GM12872 (cell line): ENCODE results near the gene C5orf58.

Experiments used
- TF ChIP-seq, protein P1 (sequence below): IDR thresholded peaks from 3 replicates; pipeline ENCODE4 v1.5.1; 2011; ENCODE audit warnings: low read depth, mild to moderate bottlenecking, low read length, moderate library complexity; ENCODE audit not compliant: insufficient read depth

C5orf58 gene

GRCh38 chr5:170250810-170251317, 18.1 kb downstream of the C5orf58 start:
- TF ChIP-seq, protein P1, sequence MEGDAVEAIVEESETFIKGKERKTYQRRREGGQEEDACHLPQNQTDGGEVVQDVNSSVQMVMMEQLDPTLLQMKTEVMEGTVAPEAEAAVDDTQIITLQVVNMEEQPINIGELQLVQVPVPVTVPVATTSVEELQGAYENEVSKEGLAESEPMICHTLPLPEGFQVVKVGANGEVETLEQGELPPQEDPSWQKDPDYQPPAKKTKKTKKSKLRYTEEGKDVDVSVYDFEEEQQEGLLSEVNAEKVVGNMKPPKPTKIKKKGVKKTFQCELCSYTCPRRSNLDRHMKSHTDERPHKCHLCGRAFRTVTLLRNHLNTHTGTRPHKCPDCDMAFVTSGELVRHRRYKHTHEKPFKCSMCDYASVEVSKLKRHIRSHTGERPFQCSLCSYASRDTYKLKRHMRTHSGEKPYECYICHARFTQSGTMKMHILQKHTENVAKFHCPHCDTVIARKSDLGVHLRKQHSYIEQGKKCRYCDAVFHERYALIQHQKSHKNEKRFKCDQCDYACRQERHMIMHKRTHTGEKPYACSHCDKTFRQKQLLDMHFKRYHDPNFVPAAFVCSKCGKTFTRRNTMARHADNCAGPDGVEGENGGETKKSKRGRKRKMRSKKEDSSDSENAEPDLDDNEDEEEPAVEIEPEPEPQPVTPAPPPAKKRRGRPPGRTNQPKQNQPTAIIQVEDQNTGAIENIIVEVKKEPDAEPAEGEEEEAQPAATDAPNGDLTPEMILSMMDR: no peak

GRCh38 chr5:170251462-170251861, 18.7 kb downstream of the C5orf58 start:
- TF ChIP-seq, protein P1: no peak

- TF ChIP-seq, protein P1: no peak
These were observed 19.3 kb downstream of the C5orf58 start for GRCh38 chr5:170252109-170252508.

DNA sequence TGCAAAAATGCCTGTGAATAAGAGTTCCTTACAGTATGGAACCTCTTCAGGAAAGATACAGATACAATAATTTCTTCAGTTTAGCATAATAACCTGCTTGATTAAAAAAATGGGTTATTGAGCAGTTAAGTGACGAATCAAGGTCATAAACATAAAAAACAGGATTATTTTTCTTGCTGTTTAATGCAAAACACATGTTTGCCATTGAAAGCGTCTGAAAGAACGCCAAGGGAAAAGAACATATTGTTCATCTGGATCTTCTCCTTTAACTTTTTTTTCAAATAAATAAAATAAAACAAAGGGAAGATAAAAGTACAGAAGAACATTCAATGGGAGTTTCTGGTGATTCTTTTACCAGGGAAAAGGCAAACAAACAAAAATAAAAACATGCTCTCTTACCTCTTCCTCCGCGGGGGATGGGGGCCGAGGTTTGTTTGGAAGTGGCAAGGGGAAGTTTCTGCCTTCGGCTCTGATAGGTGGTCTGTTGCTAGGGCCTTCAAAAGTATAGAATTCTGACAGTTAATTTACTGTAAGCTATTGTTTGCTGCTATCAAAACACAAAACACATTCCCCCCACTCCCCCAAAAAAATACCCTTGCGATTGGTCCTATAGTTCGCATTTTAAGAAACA, 20.1 kb downstream of the C5orf58 start:
- TF ChIP-seq, protein P1: no peak

DNA sequence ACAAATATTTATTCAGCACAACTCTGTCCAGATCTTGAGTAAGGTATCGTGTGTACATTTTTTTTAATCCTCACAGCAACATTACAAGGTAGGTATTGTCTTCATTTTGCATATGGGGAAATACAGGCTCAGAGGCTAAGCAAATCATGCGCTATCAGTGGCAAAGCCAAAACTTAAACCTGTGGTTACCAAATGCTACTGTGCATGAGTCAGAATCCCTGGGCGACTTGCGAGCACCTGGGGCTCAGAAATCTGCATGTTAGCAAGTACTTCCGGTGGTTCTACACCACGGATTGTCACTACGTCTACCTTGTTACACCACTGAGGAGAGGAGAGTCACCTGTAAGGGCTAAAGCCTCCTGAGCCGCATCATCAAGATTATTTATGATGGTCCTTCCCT, 21.3 kb downstream of the C5orf58 start:
- TF ChIP-seq, protein P1: no peak

DNA sequence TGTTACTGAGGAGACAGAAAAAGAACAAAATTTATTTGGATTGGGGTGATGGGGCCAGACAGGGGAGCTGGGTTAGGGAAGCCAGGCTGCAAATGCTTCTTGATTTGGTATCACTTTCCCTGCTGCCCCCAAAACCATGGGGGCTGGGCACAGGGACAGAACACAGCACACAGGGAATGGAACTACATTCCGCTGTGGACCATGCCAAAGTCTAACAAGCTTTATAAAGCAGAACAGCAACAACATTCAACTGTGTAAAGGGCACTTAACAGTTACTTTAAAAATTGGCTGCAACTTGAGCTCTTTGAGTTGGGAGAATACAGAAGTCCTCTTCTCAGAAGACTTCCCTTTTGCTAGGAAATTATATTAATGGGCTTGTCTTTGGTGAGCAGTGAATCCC, 23.8 kb downstream of the C5orf58 start:
- TF ChIP-seq, protein P1: no peak

DNA sequence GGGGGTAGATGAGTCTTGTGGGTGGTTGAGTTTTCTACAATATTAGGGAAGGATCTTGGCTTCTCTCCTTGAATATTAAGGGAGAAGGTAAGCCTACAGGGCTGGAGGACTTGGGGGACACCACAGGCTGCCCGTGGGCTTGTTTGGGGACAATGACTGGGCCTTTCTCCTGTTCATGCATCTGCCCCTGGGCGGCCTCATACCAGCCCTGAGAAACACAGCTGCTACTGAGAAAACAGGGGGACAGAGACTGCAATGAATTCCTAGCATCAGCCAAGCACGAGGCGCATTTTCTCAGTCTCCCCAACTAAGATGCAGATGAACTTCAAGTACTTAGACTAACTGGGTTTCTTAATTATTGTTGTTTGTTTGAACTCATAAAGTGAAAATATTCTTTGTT, 24.6 kb downstream of the C5orf58 start:
- TF ChIP-seq, protein P1: no peak
